ENCODE data around the gene ABRACL.

DNA sequence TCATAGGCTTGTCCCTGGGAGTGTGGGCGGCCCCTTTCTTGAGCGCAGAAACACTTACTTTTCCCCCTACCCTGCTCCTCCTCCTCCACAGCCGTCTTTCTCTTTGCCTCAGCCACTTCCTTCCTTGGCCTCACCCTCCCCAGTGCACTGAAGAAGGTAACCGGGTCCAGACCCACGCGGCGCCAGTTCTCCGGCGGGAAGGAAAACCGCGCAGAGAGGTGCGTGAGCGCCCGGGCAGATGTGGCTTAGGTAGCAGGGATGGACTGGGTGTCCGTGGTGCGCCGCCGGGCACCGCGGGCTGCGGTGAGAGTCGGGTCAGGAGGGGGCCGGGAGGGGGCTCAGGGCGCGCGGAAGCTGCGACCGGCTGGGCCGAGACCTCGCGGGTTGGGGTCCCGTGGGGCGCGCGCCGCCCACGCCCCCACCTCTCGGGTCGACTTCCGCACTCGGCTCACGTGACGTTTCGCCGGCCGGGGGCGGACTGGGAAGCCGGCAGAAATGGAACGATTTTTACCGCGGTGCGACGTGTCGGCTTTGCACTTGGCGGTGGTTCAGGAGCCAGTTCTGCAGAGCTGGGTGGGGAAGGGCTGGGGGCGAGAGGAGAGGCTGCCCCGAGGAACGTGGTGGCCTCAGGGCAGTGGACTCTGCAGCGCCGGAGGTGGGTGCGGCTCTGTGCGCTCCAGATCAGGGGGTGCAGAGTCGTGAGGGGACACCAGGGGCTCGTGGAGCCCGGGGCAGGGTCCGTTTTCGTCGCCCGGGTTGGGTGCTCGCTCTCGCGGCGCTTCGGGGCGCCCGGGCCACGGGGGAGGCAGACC lies at the start of gene ABRACL:
- TF ChIP-seq, protein P1, sequence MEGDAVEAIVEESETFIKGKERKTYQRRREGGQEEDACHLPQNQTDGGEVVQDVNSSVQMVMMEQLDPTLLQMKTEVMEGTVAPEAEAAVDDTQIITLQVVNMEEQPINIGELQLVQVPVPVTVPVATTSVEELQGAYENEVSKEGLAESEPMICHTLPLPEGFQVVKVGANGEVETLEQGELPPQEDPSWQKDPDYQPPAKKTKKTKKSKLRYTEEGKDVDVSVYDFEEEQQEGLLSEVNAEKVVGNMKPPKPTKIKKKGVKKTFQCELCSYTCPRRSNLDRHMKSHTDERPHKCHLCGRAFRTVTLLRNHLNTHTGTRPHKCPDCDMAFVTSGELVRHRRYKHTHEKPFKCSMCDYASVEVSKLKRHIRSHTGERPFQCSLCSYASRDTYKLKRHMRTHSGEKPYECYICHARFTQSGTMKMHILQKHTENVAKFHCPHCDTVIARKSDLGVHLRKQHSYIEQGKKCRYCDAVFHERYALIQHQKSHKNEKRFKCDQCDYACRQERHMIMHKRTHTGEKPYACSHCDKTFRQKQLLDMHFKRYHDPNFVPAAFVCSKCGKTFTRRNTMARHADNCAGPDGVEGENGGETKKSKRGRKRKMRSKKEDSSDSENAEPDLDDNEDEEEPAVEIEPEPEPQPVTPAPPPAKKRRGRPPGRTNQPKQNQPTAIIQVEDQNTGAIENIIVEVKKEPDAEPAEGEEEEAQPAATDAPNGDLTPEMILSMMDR (IDR thresholded peaks at IDR 0.05), result no peak
- TF ChIP-seq POLR2A (IDR thresholded peaks at IDR 0.05), result no peak
